ENCODE data around the gene DPP9. TPM values are rescaled to one million over a fixed set of nuclear protein-coding genes. Genes with fewer than 3 reads are reported as not detected.

The DPP9 gene
- total RNA-seq, 1 donor from 2014 or later: 16.2 TPM

DNA sequence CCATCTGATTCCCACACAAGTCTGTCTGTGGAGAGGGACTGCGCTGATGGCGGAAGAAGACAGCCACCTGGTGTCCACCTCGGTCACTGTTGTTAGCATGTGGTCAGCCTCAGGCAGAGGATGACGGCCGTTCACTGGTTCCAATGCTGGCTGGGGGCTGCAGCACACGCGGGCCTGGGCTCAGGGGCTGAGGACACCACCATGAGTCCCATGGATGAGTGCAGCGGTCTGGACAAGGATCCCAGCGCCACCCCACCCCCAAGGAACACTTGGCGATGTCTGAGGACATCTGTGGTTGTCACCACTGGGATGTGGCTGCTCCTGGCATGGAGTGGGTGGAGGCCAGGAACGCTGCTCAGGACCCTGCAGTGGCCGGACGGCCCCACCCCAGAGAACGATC lies 10.9 kb downstream of the DPP9 start:
- Histone ChIP-seq H3K27ac (ENCODE audit: low read depth, low read length) (peak overlapping the region; percentile 96), H3K36me3 (ENCODE audit: control insufficient read depth in 3 of 3, insufficient read depth in 3 of 3, low read length in 3 of 3) (peaks cover 26 to 37% (median 36%) of the 10 kb centered on the region in 3 donors), H3K4me3 (ENCODE audit: low read length in 3 of 3) (peak overlapping the region; percentile 63 to 71 (median 64)), H3K9me3 (ENCODE audit: control insufficient read depth in 3 of 3, low read length in 3 of 3) (no peaks in the 10 kb centered on the region), H3K27me3 (ENCODE audit: control insufficient read depth in 3 of 3, insufficient read depth in 3 of 3, low read length in 3 of 3) (no peaks in the 10 kb centered on the region), H3K9ac (ENCODE audit: low read depth in 1 of 3, low read length in 3 of 3) (peak overlapping the region; percentile 64 to 91 (median 88)), H3K4me1 (ENCODE audit: control insufficient read depth in 3 of 3, insufficient read depth in 3 of 3, low read length in 3 of 3) (peaks cover 70 to 78% (median 72%) of the 10 kb centered on the region in 3 donors)

DNA sequence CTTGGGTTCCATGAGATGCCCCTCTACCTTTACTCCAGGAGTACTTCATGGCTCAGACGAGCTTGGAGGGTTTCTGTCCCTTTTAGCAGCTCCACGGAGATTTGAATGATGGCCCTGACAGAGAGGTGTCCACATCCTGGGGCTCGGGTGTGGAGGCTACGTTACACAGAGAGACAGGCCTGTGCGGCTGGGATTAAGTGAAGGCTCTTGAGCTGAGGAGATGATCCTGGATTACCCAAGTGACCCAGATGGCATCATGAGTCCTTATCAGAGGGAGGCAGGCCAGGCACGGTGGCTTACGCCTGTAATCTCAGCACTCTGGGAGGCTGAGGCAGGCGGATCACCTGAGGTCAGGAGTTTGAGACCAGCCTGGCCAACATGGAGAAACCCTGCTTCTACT lies 12.4 kb downstream of the DPP9 start:
- H3K4me1 ChIP-seq (ENCODE audit: control insufficient read depth in 3 of 3, insufficient read depth in 3 of 3, low read length in 3 of 3): peaks cover 81 to 93% (median 82%) of the 10 kb centered on the region in 3 donors
- H3K27me3 ChIP-seq (ENCODE audit: control insufficient read depth in 3 of 3, insufficient read depth in 3 of 3, low read length in 3 of 3): no peaks in the 10 kb centered on the region
- H3K9ac ChIP-seq (ENCODE audit: low read depth in 1 of 3, low read length in 3 of 3): peak overlapping the region in 1 of 3 donors; percentile 71
- H3K4me3 ChIP-seq (ENCODE audit: low read length in 3 of 3): no peak overlapping the region
- peaks cover 19 to 30% (median 25%) of the 10 kb centered on the region in 3 donors for H3K36me3 ChIP-seq (ENCODE audit: control insufficient read depth in 3 of 3, insufficient read depth in 3 of 3, low read length in 3 of 3)
- no peaks in the 10 kb centered on the region for H3K9me3 ChIP-seq (ENCODE audit: control insufficient read depth in 3 of 3, low read length in 3 of 3)
- H3K27ac ChIP-seq (ENCODE audit: low read depth, low read length): peak overlapping the region; percentile 83

- Histone ChIP-seq H3K36me3 (ENCODE audit: control insufficient read depth in 3 of 3, insufficient read depth in 3 of 3, low read length in 3 of 3) (peaks cover 13 to 27% (median 19%) of the 10 kb centered on the region in 3 donors), H3K4me3 (ENCODE audit: low read length in 3 of 3) (peak overlapping the region in 2 of 3 donors; percentile 21 to 22), H3K4me1 (ENCODE audit: control insufficient read depth in 3 of 3, insufficient read depth in 3 of 3, low read length in 3 of 3) (peaks cover 76 to 95% (median 82%) of the 10 kb centered on the region in 3 donors), H3K9ac (ENCODE audit: low read depth in 1 of 3, low read length in 3 of 3) (peak overlapping the region; percentile 22 to 71 (median 45)), H3K27ac (ENCODE audit: low read depth, low read length) (peak overlapping the region; percentile 83), H3K9me3 (ENCODE audit: control insufficient read depth in 3 of 3, low read length in 3 of 3) (no peaks in the 10 kb centered on the region), H3K27me3 (ENCODE audit: control insufficient read depth in 3 of 3, insufficient read depth in 3 of 3, low read length in 3 of 3) (no peaks in the 10 kb centered on the region)
Measured at GRCh38 chr19:4710281-4710600, 13.4 kb downstream of the DPP9 start.

- H3K9ac ChIP-seq (ENCODE audit: low read depth in 1 of 3, low read length in 3 of 3): peak overlapping the region; percentile 22 to 71 (median 50)
- peaks cover 12 to 27% (median 18%) of the 10 kb centered on the region in 3 donors for H3K36me3 ChIP-seq (ENCODE audit: control insufficient read depth in 3 of 3, insufficient read depth in 3 of 3, low read length in 3 of 3)
- no peaks in the 10 kb centered on the region for H3K27me3 ChIP-seq (ENCODE audit: control insufficient read depth in 3 of 3, insufficient read depth in 3 of 3, low read length in 3 of 3)
- H3K9me3 ChIP-seq (ENCODE audit: control insufficient read depth in 3 of 3, low read length in 3 of 3): no peaks in the 10 kb centered on the region
- peaks cover 78 to 97% (median 78%) of the 10 kb centered on the region in 3 donors for H3K4me1 ChIP-seq (ENCODE audit: control insufficient read depth in 3 of 3, insufficient read depth in 3 of 3, low read length in 3 of 3)
- peak overlapping the region; percentile 83 for H3K27ac ChIP-seq (ENCODE audit: low read depth, low read length)
- H3K4me3 ChIP-seq (ENCODE audit: low read length in 3 of 3): peak overlapping the region in 2 of 3 donors; percentile 21 to 22
Measured at GRCh38 chr19:4709440-4710280, 14.0 kb downstream of the DPP9 start.

DNA sequence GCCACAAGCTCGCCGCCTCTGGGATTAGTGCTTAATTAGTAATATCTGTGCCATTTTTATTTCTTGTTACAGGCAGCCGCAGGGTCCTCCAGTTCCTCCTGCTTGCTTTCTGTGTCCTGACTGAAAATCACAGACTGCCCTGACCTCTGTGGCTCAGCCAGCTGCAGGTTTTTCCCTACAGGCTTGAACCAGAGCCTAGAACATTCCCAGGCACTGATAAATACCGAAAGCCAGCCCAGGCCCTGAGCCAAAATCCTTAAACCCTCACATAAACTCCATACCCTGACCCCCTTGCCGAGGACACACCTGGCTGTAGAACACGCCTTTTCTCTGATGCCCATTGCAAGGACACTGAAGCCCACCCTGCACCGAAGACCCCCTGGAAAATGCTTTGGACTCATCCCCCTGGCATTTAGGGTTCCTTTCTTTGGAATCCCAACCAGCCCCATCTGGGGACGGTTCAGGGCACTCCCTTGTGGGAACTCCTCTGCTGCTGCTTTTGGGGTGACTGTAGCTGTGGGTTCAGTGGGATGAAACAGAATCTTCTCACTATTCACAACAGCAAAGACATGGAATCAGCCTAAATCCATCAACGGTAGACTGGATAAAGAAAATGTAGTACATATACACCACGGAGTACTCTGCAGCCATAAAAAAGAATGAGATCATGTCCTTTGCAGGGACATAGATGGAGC lies 15.5 kb downstream of the DPP9 start:
- Histone ChIP-seq H3K27me3 (ENCODE audit: control insufficient read depth in 3 of 3, insufficient read depth in 3 of 3, low read length in 3 of 3) (no peaks in the 10 kb centered on the region), H3K9me3 (ENCODE audit: control insufficient read depth in 3 of 3, low read length in 3 of 3) (no peaks in the 10 kb centered on the region), H3K27ac (ENCODE audit: low read depth, low read length) (peak overlapping the region; percentile 50), H3K9ac (ENCODE audit: low read depth in 1 of 3, low read length in 3 of 3) (peak overlapping the region; percentile 23 to 70 (median 43)), H3K4me3 (ENCODE audit: low read length in 3 of 3) (no peak overlapping the region), H3K4me1 (ENCODE audit: control insufficient read depth in 3 of 3, insufficient read depth in 3 of 3, low read length in 3 of 3) (peaks cover 74 to 91% (median 75%) of the 10 kb centered on the region in 3 donors), H3K36me3 (ENCODE audit: control insufficient read depth in 3 of 3, insufficient read depth in 3 of 3, low read length in 3 of 3) (peaks cover 17 to 37% (median 19%) of the 10 kb centered on the region in 3 donors)

- Histone ChIP-seq H3K27me3 (ENCODE audit: control insufficient read depth in 3 of 3, insufficient read depth in 3 of 3, low read length in 3 of 3) (no peaks in the 10 kb centered on the region), H3K9me3 (ENCODE audit: control insufficient read depth in 3 of 3, low read length in 3 of 3) (no peaks in the 10 kb centered on the region), H3K9ac (ENCODE audit: low read depth in 1 of 3, low read length in 3 of 3) (peak overlapping the region in 2 of 3 donors; percentile 24 to 70), H3K27ac (ENCODE audit: low read depth, low read length) (peak overlapping the region; percentile 50), H3K4me3 (ENCODE audit: low read length in 3 of 3) (no peak overlapping the region), H3K4me1 (ENCODE audit: control insufficient read depth in 3 of 3, insufficient read depth in 3 of 3, low read length in 3 of 3) (peaks cover 66 to 83% (median 68%) of the 10 kb centered on the region in 3 donors), H3K36me3 (ENCODE audit: control insufficient read depth in 3 of 3, insufficient read depth in 3 of 3, low read length in 3 of 3) (peaks cover 17 to 38% (median 19%) of the 10 kb centered on the region in 3 donors)
Measured at GRCh38 chr19:4707322-4707721, 16.3 kb downstream of the DPP9 start.

GRCh38 chr19:4705413-4706131 lies 18.1 kb downstream of the DPP9 start:
- H3K9me3 ChIP-seq (ENCODE audit: control insufficient read depth in 3 of 3, low read length in 3 of 3): no peaks in the 10 kb centered on the region
- H3K36me3 ChIP-seq (ENCODE audit: control insufficient read depth in 3 of 3, insufficient read depth in 3 of 3, low read length in 3 of 3): peaks cover 24 to 45% (median 32%) of the 10 kb centered on the region in 3 donors
- no peak overlapping the region for H3K9ac ChIP-seq (ENCODE audit: low read depth in 1 of 3, low read length in 3 of 3)
- H3K27me3 ChIP-seq (ENCODE audit: control insufficient read depth in 3 of 3, insufficient read depth in 3 of 3, low read length in 3 of 3): no peaks in the 10 kb centered on the region
- H3K27ac ChIP-seq (ENCODE audit: low read depth, low read length): peak overlapping the region; percentile 23
- peaks cover 52 to 78% (median 56%) of the 10 kb centered on the region in 3 donors for H3K4me1 ChIP-seq (ENCODE audit: control insufficient read depth in 3 of 3, insufficient read depth in 3 of 3, low read length in 3 of 3)
- no peak overlapping the region for H3K4me3 ChIP-seq (ENCODE audit: low read length in 3 of 3)

- H3K27me3 ChIP-seq (ENCODE audit: control insufficient read depth in 3 of 3, insufficient read depth in 3 of 3, low read length in 3 of 3): no peaks in the 10 kb centered on the region
- H3K9me3 ChIP-seq (ENCODE audit: control insufficient read depth in 3 of 3, low read length in 3 of 3): no peaks in the 10 kb centered on the region
- peak overlapping the region; percentile 36 for H3K27ac ChIP-seq (ENCODE audit: low read depth, low read length)
- H3K36me3 ChIP-seq (ENCODE audit: control insufficient read depth in 3 of 3, insufficient read depth in 3 of 3, low read length in 3 of 3): peaks cover 35 to 57% (median 42%) of the 10 kb centered on the region in 3 donors
- H3K4me1 ChIP-seq (ENCODE audit: control insufficient read depth in 3 of 3, insufficient read depth in 3 of 3, low read length in 3 of 3): peaks cover 39 to 65% (median 44%) of the 10 kb centered on the region in 3 donors
- H3K4me3 ChIP-seq (ENCODE audit: low read length in 3 of 3): no peak overlapping the region
- peak overlapping the region; percentile 14 to 54 (median 43) for H3K9ac ChIP-seq (ENCODE audit: low read depth in 1 of 3, low read length in 3 of 3)
Measured at GRCh38 chr19:4704317-4704673, 19.3 kb downstream of the DPP9 start.

GRCh38 chr19:4703671-4704316 lies 19.8 kb downstream of the DPP9 start:
- Histone ChIP-seq H3K9me3 (ENCODE audit: control insufficient read depth in 3 of 3, low read length in 3 of 3) (no peaks in the 10 kb centered on the region), H3K27ac (ENCODE audit: low read depth, low read length) (peak overlapping the region; percentile 36), H3K36me3 (ENCODE audit: control insufficient read depth in 3 of 3, insufficient read depth in 3 of 3, low read length in 3 of 3) (peaks cover 37 to 60% (median 46%) of the 10 kb centered on the region in 3 donors), H3K27me3 (ENCODE audit: control insufficient read depth in 3 of 3, insufficient read depth in 3 of 3, low read length in 3 of 3) (no peaks in the 10 kb centered on the region), H3K9ac (ENCODE audit: low read depth in 1 of 3, low read length in 3 of 3) (peak overlapping the region; percentile 14 to 54 (median 43)), H3K4me1 (ENCODE audit: control insufficient read depth in 3 of 3, insufficient read depth in 3 of 3, low read length in 3 of 3) (peaks cover 34 to 60% (median 40%) of the 10 kb centered on the region in 3 donors), H3K4me3 (ENCODE audit: low read length in 3 of 3) (no peak overlapping the region)

All from skeletal muscle tissue (tissue), 4 donors.